ENCODE results near the gene HS2ST1. TPM values are rescaled to one million over a fixed set of nuclear protein-coding genes. Genes with fewer than 3 reads are reported as not detected.

The HS2ST1 gene
- total and polyA plus RNA-seq, 2 donors (not counting 3 experiments of a cell fraction or from before 2014, with no cell fraction given) = 5.5 to 31.2 TPM

GRCh38 chr1:87127581-87127980 is 213.1 kb downstream of the HS2ST1 start:
- intact Hi-C loops (cut with micrococcal nuclease) = no loop called here
- peaks cover 2% of the 10 kb centered on the region for H3K4me1 ChIP-seq (ENCODE audit: control insufficient read depth, extremely low read depth, insufficient read depth, low read length)
- dilution Hi-C loops (cut with MboI; ENCODE audit: extremely low pct_ligation_motif_present, low sequenced_read_pairs) = no loop called here

DNA sequence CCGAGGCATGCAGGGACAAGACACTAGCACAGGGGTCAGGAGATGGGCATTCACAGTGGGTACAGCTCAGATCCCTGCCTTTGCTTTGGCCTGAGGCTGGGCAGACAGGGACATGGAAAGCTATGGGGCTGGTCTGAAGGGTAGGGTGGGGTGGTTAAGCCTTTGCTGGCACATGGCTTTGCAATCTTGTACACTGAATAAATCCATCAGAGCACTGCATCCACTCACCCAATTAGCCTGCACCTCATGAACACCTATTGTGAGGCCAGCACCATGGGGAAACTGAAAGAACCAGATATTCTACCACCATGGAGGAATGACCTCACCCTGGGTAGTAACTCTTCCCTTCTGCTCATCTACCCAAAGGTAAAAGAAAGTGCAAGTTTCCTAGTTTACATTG is 214.6 kb downstream of the HS2ST1 start:
- POLR2A ChIA-PET = no interaction called here
- H2AFZ ChIP-seq (ENCODE audit: low read depth, low read length) = no peak overlapping the region
- CTCF ChIA-PET = interaction anchor here (1.1 to 1.4 kb wide), 2 partner anchors 8 to 825 kb away, joined by 4 to 7 read pairs; no protein-coding TSS in a partner anchor
- intact Hi-C loops (cut with micrococcal nuclease) (no loop called here), dilution Hi-C loops (cut with MboI; ENCODE audit: extremely low pct_ligation_motif_present, low sequenced_read_pairs) (no loop called here)
- BruUV-seq (replicated peaks) = no TSS peak
- H3K79me2 ChIP-seq (ENCODE audit: control insufficient read depth, insufficient read depth, low read length) = no peaks in the 10 kb centered on the region
- H3K4me1 ChIP-seq (ENCODE audit: control insufficient read depth, extremely low read depth, insufficient read depth, low read length) = peaks cover 2% of the 10 kb centered on the region
- no peak overlapping the region for H3K27ac ChIP-seq (ENCODE audit: insufficient read depth, low read depth, low read length)
- no peaks in the 10 kb centered on the region for H3K9me3 ChIP-seq (replicated peaks; ENCODE audit: control insufficient read depth, insufficient read depth, low read length)
- FAIRE-seq = no peak
- no peaks in the 10 kb centered on the region for H4K20me1 ChIP-seq (replicated peaks; ENCODE audit: control insufficient read depth, extremely low read depth, insufficient read depth, low read length)
- TF ChIP-seq JUN (IDR thresholded peaks at IDR 0.05; ENCODE audit: borderline replicate concordance, insufficient read depth, insufficient read length, low read depth) (no peak), FOS (IDR thresholded peaks at IDR 0.05; ENCODE audit: borderline replicate concordance, insufficient read depth, low read length) (no peak), MYC (IDR thresholded peaks at IDR 0.05; ENCODE audit: low read depth, low read length) (no peak), POLR2A (IDR thresholded peaks at IDR 0.05; ENCODE audit: low read depth, low read length) (no peak), GATA2 (IDR thresholded peaks at IDR 0.05; ENCODE audit: insufficient read depth, insufficient read length, low read depth, low read length) (no peak), POLR2AphosphoS5 (IDR thresholded peaks at IDR 0.05; ENCODE audit: insufficient read depth, low read depth, low read length) (no peak), MAX (IDR thresholded peaks at IDR 0.05; ENCODE audit: insufficient read depth, insufficient read length) (no peak)
- H3K36me3 ChIP-seq (ENCODE audit: control insufficient read depth in 2 of 2, extremely low read depth in 1 of 2, insufficient read depth in 2 of 2, low read length in 2 of 2) = no peaks in the 10 kb centered on the region
- peaks cover 0 to 10% of the 10 kb centered on the region in 2 experiments for H3K27me3 ChIP-seq (ENCODE audit: control insufficient read depth in 2 of 2, insufficient read depth in 2 of 2, low read length in 2 of 2)
- H3K9ac ChIP-seq (replicated peaks; ENCODE audit: extremely low read depth, insufficient read depth, low read length) = no peak overlapping the region
- no peaks in the 10 kb centered on the region for H3K9me1 ChIP-seq (replicated peaks; ENCODE audit: control insufficient read depth, extremely low read depth, insufficient read depth, low read length)
- no peak for DNase-seq (ENCODE audit: low read depth, low spot score)
- no peak overlapping the region for H3K4me2 ChIP-seq (ENCODE audit: insufficient read depth, low read length)
- no peak overlapping the region for H3K4me3 ChIP-seq (replicated peaks in 1 of 3; ENCODE audit: insufficient read depth in 1 of 3, low read depth in 1 of 3, low read length in 3 of 3)

More at GRCh38 chr1:87127581-87127980, 213.1 kb downstream of the HS2ST1 start:
- ChIA-PET CTCF (no interaction called here), POLR2A (no interaction called here)
- DNase-seq (ENCODE audit: low read depth, low spot score) (no peak), FAIRE-seq (no peak)
- TF ChIP-seq POLR2A (IDR thresholded peaks at IDR 0.05; ENCODE audit: low read depth, low read length) = no peak
- Histone ChIP-seq H4K20me1 (replicated peaks; ENCODE audit: control insufficient read depth, extremely low read depth, insufficient read depth, low read length) (no peaks in the 10 kb centered on the region), H3K36me3 (ENCODE audit: control insufficient read depth in 2 of 2, extremely low read depth in 1 of 2, insufficient read depth in 2 of 2, low read length in 2 of 2) (no peaks in the 10 kb centered on the region), H3K79me2 (ENCODE audit: control insufficient read depth, insufficient read depth, low read length) (no peaks in the 10 kb centered on the region), H3K4me2 (ENCODE audit: insufficient read depth, low read length) (no peak overlapping the region), H3K27ac (ENCODE audit: insufficient read depth, low read depth, low read length) (no peak overlapping the region), H3K9ac (replicated peaks; ENCODE audit: extremely low read depth, insufficient read depth, low read length) (no peak overlapping the region), H3K4me3 (replicated peaks in 1 of 3; ENCODE audit: insufficient read depth in 1 of 3, low read depth in 1 of 3, low read length in 3 of 3) (no peak overlapping the region), H3K27me3 (ENCODE audit: control insufficient read depth in 2 of 2, insufficient read depth in 2 of 2, low read length in 2 of 2) (peaks cover 2 to 8% of the 10 kb centered on the region in 2 experiments), H3K9me1 (replicated peaks; ENCODE audit: control insufficient read depth, extremely low read depth, insufficient read depth, low read length) (no peaks in the 10 kb centered on the region), H3K9me3 (replicated peaks; ENCODE audit: control insufficient read depth, insufficient read depth, low read length) (no peaks in the 10 kb centered on the region), H2AFZ (ENCODE audit: low read depth, low read length) (no peak overlapping the region)
- no TSS peak for BruUV-seq (replicated peaks)
